ENCODE measurements around the gene ATP11A.
"Not testable (repeated sequence)": the region's sequence is repeated elsewhere in the genome, so short reads cannot be mapped to it uniquely, and the experiment has no call there.

Gene ATP11A

DNA sequence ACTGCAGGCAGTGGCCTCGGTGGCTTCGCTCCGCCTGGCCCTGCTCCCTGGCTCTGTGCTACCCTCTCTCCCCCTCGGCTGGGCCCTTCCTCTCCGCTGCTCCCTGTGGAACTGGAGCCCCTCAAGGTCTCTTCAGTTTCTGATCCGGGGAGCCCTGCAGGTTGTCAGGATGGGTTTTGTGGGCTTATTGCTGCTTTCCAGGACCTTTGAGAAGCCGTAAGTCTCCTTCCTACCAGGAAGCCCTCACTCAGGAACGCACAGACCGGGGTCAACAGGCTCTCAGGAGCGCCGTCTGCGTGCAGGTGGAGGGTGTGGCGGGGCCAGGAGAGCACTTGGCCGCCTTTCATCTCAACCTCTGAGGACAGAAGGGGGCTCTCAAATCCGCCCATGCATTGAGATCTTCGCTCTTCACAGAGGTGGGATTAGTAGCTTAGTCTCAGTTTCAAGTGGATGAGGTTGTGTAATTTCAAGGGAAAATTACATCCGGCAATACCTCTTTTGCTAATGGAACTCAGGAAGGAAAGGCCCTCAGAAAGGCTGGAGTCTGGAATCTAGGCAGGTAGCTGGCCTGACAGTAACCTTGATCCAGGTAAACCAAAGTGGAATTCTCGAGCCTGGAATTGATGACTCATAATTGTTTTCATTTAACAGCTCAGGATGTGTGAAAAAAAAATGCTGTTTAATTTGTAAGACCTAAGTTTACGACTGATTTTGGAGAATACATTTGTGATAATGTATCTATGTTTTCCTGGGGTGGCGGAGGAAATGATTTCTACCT, 102.0 kb downstream of the ATP11A start:
- in situ Hi-C loops (cut with MboI; ENCODE audit: low sequenced_read_pairs) = no loop called here

DNA sequence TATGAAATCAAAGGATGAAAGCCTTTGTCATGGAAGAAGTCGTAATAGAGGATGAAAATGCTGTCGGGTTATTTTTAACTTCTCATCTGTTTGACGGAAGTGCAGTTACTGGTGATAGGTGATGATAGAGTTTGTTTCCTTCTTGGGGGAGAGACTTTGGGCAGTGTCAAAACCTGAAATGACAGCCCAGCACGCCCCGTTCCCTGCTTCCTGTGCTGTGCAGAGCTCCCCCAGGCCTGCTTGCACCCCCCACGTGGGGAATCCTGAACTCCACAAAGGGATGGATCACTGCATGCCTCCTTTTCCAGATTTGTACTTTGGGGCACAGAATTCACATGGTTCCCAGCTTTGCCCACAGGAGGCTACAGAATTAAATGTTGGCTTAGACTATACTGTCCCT, 102.7 kb downstream of the ATP11A start:
- in situ Hi-C loops (cut with MboI; ENCODE audit: low sequenced_read_pairs) = no loop called here

DNA sequence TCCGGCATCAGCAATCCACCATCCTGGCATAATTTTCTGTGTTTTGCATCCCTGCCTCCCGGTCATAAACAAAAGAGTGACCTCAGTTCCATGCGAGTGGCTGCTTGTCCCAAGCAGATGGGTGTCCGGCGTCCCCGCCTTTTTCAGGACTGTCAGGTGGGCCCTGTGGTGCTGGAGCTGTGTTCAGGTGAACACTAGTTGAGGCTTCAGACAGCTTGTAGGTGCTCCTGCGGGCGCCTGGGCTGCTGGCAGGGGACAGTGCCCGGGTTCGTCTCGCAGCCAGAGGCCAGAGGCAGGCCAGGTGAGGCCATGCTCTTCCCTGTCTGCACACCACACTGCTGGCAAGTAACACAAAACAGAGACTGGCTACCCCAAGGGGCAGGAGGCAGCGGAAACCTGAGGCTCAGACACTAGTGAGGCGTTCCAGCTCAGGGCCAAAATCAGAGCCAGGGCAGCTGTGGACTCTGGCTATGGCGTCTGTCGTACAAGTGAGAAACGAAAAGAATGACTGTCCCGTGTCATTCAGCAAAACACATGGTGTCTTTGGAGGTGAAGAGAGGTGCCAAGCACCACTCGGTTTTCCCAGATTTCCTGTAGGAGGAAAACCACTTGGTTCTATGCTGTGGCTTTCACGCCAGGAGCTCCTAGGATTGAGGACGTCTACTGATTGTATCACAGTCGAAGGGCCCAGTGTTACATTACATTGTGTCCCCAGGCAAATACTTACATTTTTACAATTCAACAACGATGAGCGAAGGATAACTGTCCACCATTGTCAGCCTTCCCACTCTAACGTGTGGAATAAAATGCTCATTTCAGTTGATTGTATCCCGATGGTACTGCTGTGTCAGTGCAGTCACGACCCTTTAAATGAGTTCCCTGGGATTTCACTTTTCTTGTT, 104.0 kb downstream of the ATP11A start:
- in situ Hi-C loops (cut with MboI; ENCODE audit: low sequenced_read_pairs) = no loop called here

DNA sequence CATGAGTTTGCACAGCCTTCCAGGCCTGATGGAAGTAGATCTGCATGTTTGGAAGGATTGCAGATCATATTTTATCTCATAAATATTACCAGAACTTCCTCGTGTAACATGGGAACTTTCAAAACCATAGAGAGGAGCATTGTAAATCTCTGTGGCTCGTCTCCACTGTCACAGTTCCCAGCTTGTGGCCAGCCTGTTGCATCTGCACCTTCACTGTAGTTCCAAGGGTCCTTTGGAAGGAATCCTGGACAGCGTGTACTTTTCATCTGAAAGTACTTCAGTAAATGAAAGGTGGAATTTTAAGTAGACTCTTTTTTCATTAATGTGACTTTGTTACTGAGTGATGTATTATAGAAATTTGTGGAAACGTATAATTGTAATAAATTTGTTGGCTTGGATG, 105.4 kb downstream of the ATP11A start:
- in situ Hi-C loops (cut with MboI; ENCODE audit: low sequenced_read_pairs) = no loop called here

DNA sequence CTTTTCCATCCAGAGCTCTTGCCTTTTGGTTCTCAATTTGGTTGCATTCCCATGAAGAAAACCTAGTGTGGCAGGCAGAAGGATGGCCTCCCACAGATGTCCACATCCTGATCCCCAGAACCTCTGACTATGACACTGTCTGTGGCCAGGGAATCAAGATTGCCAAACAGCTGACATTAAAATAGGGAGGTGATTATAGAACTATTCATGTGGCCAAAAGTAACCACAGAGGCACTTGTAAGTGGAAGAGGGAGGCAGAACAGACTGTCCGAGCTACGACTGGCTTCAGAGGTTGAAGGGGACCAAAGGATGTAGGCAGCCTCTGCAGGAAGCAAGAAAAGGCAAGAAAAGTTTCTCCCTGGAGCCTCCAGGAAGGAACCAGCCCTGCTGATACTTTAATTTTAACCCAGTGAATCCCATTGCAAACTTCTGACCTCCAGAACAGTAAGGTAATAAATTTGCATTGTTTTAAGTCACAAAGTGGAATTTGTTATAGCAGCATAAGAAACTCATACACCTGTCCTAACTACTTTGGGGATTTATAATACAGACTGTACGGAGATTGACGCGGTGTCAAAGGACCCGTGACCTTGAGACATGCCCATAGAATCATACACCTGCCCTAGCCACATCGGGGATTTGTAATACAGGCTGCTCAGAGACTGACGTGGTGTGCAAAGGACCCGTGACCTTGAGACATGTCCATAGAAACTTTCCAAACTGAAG, 106.5 kb downstream of the ATP11A start:
- in situ Hi-C loops (cut with MboI; ENCODE audit: low sequenced_read_pairs) = no loop called here

DNA sequence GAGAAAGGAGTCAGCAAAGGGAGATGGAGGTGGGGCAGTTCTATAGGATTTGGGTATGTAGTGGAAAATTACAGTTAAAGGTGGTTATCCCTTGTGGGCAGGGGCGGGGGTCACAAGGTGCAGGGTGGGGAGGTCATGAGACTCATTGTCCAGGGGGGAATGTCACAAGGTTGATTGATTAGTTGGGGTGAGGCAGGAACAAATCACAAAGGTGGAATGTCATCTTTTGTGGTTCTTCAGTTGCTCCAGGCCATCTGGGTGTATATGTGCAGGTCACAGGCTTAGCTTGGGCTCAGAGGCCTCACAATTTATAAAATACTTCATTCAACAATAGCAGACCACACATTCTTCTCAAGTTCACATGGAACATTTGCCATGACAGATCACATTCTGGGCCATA, 109.6 kb downstream of the ATP11A start:
- in situ Hi-C loops (cut with MboI; ENCODE audit: low sequenced_read_pairs) = no loop called here

DNA sequence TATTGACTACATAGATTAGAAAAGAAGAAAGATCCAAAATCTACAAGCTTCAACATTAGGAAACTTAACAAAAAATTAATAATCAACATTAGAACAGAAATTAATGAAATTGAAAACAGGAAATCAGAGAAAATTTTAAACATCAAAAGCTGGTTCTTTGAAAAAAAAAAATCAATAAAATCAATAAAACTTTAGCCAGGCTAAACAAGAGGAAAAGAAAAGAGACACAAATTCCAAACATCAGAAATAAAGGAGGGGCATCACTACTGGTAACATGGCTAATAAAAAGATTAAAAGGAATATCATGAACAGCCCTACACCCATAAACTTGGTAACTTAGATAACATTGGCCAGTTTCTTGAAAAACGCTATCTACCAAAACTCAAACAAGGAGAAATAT, 110.2 kb downstream of the ATP11A start:
- in situ Hi-C loops (cut with MboI; ENCODE audit: low sequenced_read_pairs) = no loop called here

DNA sequence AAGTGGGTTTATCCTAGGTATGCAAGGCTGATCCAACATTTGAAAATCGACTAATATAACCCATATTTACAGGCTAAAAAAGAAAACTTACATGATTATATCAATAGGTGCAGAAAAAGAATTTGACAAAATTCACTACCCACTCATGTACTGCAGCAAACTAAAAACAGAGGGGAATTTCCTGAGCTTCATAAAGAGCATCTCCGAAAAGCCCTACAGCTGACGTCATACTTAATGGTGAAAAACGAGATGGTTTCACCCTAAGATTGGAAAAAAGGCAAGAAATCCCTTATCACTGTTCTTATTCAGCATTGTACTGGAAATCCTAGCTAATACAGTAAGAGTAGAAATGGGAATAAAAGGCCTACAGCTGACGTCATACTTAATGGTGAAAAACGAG, 111.0 kb downstream of the ATP11A start:
- in situ Hi-C loops (cut with MboI; ENCODE audit: low sequenced_read_pairs) = not testable (repeated sequence)

DNA sequence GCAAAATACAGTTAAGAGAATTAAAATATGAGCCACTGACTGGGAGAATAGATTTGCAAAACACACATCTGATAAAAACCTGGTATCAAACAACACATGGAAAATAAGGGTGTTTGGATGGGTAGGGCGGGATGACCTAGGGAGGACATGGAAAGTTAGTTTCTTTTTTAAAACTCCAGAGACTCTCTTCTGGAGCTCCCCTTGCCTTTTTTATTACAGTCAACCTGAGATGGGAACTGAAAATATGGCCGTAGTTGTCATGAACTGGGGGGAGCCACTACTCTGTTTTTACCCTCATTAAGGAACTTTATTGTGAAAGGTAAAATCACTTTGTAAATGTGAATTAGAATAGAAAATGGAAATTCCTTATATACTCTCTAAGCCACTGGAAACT, 113.0 kb downstream of the ATP11A start:
- in situ Hi-C loops (cut with MboI; ENCODE audit: low sequenced_read_pairs) = no loop called here

DNA sequence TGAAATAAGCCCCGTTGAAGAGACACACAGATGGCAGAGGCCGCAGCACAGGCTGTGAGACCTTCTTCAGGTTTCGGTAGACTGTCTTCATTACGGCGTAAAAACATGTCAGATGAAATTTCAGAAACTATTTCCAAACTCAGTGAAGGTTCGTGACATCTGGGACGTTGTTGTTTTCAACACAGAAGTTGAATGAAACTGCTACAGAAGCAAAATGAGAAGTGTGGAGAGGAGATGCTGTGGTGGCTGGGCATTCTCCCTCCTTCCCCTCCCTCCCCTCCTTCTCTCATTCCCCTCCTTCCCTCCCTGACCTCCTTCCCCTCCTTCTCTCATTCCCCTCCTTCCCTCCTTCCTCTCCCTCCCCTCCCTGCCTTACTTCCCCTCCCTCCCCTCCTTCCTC, 113.6 kb downstream of the ATP11A start:
- in situ Hi-C loops (cut with MboI; ENCODE audit: low sequenced_read_pairs) = no loop called here

DNA sequence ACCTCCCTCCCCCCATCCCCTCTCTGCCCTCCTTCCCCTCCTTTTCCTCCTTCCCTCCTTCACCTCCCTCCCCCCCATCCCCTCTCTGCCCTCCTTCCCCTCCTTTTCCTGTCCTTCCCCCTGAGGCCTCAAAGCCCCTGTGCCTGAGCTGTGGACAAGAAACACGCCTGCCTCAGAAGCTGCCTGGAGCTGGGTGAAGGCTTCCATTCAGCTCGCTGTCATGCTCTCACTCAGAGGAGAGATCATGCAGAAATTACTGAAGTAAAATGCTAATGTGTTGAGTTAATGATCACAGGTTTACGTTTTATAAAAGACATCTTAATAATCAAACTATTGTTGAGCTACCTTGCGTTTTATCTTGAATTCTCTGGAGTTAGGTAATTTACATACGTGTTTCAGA, 114.5 kb downstream of the ATP11A start:
- in situ Hi-C loops (cut with MboI; ENCODE audit: low sequenced_read_pairs) = no loop called here

DNA sequence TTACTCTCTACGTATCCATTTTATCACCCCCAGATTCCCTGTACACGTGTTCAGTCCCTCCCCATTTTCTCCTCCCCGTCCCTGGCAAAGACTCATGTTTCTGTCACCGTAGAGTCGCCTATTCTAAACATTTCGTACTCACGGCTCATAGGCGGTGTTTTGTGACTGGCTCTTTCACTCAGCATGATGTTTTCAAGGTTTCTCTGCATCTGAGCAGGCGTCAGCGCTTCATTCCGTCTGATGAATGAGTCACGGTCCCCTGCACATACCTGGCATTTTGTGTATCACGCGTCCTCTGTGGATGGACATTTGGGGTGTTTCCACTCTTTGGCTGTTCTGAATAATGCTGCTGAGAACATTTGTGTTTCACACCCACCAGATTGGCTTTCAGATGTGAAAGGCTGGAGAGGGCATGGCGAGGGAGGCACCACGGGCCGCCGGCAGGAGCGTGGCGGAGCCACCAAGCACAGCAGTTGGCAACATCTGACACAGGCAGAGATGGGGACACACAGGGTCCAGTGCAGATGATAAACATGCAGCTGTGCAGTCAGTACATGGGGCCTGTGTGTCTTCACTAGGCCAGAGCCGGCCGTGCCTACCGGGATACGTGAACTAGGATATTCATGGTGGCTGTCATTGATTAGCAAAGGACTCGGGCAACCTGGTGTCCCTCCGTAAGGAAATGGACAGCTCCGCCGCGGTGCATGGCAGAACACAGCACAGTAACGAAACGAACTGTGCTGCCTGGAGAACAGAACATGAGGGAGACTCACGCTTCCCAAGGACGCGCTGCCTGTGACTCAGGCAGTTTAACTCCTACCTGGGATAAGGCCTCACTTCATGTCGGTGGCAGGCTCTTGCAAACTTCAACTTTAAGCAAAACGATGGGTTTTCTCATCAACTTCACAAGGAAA, 117.2 kb downstream of the ATP11A start:
- in situ Hi-C loops (cut with MboI; ENCODE audit: low sequenced_read_pairs) = no loop called here

DNA sequence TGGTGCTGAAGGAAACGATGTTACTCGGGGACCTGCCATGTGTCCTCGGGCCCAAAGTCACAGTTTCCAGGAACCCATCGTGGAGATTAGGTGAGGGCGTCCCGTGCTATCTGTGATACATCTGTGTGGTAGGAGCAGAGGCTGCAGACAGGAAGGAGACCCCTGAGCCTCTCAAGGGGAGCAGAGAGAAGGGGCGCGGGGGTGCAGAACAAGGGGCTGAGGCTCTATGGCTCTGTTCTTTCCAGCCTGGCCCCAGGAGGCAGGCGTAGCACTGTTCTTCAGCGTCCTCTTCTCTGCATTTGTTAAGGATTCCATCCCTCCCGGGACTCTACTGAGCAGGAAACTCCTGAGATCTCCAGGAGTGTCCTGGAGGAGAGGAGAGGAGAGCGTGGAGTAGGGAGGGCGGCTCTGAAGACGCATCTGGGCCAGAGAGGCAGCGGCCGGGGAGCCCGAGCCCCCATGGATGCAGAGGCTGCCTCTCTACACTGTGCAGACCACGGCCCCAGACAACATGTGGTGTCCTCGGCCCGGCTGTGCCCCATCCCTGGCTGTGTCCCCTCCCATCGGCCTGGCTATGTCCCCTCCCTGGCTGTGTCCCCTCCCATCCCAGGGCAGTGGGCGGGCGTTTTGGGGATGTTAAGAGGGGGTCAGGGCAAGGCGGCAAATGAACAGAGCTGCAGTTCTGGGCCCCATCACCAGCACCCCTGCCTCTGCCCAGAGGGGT, 118.0 kb downstream of the ATP11A start:
- in situ Hi-C loops (cut with MboI; ENCODE audit: low sequenced_read_pairs) = no loop called here

DNA sequence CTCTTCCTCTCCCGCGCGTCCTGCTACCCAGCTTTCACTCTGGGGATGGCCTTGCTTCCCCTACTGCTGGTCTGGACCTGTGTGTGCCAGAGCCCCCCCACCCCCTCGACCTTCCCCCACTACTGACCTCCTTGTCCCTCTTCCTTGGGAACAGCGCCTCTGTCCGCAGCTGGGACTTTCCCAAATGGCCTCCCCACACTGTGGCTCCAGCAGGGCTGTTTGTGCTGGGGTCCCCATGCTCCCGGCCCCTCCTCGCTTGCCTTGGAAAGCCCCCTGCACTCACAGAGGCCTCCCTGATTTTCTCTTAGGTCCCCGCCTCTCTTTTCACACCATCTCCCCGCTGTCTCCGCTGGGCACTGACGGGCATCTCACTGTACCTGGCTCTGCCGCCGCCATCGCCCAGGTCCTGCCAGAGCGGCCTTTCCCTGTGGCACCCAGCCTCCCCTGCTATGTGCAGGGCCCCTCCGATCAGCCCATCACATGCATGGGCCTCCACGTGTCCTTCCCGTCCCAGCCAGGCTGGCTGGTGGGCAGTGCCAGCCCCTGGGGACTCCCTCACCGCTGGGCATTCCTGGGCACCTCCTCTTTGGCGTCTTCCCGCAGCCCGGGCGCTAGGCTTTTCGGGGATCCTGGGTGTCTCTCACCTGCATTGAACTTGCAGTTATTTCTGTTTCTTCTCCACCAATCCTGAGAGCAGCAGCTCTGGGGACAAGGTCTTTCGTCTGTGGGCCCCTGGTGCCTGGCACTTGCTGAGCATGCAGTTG, 118.7 kb downstream of the ATP11A start:
- in situ Hi-C loops (cut with MboI; ENCODE audit: low sequenced_read_pairs) = no loop called here

DNA sequence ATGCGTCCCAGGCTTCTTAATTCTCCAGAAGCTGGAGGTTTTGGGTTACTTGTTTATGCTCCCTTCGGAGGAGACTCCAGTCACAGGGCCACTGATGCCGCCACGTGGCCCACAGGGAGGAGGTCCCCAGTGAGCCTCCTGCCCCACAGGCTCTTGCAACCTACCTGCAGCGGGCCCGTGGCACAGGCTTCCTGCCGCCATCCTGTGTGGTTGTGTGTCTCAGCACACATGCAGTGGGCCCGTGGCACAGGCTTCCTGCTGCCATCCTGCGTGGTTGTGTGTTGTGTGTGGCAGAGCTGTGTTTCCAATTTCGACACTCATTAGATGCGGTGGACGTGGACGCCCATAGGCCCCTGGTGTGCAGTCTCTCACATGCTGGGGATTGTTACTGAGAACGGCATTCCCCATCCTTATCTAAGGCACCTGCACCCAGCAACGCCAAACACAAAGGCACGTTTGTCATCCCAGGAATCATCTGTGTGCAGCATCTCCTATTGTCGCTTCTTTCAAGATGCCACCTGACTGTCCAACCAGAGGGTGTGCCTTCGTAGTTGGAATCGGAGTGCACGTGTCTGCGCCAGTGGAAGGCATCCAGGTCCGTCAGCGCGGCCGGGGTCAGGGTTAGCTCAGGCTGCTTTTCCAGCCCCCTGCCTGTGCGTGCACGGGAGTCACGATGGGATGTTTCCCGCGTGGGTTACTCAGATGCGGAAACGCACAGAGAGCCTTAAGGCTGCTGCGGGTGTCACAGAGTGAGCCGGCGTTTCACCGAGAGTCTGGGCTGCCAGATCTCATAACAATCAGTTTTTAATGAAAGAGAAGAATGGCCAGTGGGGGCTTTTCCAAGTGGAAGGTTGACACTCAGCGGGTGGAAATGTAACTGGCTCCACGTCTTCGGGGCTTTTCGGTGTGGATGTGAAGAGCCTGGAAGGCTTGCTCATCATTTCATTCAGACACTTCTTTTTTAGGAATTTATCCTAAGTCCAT, 119.8 kb downstream of the ATP11A start:
- in situ Hi-C loops (cut with MboI; ENCODE audit: low sequenced_read_pairs) = no loop called here

DNA sequence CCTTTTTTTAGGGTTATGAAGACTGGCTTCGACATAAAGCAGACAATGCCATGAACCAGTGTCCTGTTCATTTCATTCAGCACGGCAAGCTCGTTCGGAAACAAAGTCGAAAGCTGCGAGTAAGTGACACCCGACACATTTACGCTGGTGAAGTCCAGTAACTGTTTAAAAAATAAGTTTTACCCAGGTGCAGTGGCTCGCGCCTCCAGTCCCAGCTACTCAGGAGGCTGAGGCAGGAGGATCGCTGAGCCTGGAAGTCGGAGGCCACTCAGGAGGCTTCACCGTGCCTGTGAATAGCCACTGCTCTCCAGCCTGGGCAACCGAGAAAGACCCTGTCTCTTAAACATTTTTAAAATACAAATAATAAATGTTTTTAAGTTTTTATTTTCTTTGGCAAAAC, 120.8 kb downstream of the ATP11A start:
- in situ Hi-C loops (cut with MboI; ENCODE audit: low sequenced_read_pairs) = no loop called here

DNA sequence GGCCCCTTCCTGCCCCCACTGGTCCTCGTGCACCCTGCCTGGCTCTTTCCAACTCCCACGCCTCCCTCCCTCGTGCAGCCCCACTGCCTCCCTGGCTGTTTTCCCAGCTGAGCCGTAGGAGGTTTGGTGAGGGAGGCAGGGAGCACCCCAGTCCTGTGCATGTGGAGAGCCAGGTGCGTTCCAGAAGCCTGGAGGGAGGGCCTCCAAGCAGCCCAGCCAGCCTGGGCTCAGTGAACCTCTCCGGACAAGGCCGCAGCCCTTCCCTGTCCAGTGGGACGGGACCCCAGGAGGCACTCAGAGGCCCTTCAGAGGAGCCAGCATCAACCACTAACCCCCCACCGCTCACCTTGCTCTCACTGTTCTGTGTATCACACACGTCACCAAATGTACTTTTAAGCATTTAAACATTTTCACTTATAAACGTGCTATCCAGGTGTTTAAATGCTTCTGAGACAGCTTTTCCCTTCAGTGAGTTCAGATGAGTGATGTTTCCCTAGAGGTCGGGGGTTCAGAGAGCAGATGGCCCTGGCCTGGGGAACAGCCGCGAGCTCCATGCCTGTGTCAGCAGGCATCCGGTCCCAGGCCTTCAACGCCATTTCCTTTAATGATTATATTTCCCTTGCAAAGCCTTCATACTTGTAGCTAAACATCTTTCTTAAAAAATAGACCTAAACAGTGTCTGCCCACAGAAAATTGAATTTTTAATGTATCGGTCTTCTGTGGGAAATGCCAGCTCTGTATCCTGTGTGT, 122.6 kb downstream of the ATP11A start:
- in situ Hi-C loops (cut with MboI; ENCODE audit: low sequenced_read_pairs) = no loop called here

All from HL-60/S4 treated with retinoic acid at 250 ng/mL for 4 days and 3 days (cell line).